GM19239 (cell line): ENCODE measurements around the gene FRG1.
"Not testable (repeated sequence)": the region's sequence is repeated elsewhere in the genome, so short reads cannot be mapped to it uniquely, and the experiment has no call there.

Experiments
- DNase-seq: peaks from one replicate; pipeline ENCODE4 v3.0.0; 2011; ENCODE audit warnings: low spot score; ENCODE audit not compliant: insufficient read length
- FAIRE-seq: peaks from 2 replicates; lab custom pipeline; 2011; peaks lifted over from hg19 to GRCh38; lab: Jason Lieb, UNC

The FRG1 gene

DNA sequence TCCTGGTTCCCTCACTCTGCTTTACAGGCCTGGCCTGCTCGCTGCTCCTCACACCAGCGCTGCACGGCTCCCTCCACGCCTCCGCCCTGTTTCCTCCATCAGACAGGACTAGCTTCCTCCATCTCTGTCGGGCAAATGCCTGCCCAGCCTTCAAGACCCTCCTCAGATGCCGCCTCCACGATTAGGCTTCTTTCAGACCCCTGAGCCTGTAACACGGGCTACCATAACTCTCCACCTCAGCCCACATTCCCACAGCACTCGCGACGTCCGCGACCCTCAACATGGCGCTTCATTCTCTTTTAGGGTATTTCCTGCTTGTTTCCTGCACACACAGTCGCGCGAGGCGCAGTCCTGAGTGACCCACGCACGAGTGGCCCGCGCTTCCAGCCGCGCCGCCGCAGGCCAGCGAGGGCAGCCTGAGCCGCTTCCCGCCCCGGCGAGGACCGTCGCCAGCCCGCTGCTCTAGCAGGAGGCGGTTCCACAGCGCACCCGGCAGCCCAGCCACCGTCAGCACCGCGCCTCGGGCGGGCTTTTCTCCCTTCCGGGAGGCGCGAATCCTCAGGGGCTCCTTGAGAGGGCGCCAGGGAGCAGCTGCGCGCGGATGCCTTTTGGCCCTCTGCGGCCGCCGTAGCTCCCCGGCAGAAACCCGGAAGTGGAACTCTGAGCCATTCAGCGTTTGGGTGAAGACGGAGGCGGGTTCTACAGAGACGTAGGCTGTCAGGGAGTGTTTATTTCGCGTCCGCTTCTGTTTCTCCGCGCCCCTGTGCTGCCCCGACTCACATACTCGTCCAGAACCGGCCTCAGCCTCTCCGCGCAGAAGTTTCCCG is at the start of gene FRG1:
Gene FRG1, plus strand, starts transcription at position 695 of the 827 bp plus-strand sequence. CDS start 138 bp downstream, outside the sequence.
- FAIRE-seq = no peak
- peak; percentile 70 for DNase-seq

DNA sequence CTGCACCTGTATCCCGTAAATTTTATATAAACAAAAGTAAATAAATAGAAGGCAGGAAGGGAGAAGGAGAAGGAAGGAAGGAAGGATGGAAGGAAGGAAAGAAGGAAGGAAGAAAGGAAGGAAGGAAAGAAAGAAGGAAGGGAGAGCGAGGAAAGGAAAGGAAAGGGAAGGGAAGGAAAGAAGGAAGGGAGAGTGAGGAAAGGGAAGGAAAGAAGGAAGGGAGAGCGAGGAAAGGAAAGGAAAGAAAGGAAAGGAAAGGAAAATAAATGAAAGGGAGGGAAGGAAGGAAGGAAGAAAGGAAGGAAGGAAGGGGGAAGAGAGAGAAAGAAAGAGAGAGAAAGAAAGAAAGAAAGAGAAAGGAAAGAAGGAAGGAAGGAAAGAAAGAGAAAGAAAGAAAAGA is 43.0 kb upstream of the FRG1 start:
- no peak for DNase-seq
- FAIRE-seq = no peak

DNA sequence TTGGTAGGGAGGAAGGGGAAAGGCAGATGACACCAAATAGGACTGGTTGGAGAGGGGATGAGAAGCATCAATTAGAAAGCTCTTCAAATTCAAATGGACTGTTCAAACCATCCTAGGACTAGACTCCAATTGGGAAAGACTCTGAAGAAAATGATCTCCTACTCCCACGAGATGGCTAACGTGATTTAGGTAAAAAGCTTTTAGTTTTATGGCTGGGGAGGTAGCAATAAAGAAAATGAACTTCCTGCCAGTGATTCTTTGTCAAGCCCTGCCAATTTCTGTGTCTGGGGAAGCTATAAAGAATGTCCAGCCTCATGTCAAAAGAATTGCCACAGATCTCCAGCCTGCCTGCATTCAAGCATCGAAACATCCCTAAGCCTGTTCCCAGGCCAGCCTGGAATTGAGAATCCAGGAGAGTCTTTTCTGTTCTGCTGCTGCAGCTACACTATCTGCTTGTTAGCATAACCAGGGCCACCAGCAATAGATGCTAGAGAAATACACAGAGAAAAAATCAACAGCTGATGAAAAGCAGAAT is 41.1 kb upstream of the FRG1 start:
- FAIRE-seq, DNase-seq: not testable (repeated sequence)

DNA sequence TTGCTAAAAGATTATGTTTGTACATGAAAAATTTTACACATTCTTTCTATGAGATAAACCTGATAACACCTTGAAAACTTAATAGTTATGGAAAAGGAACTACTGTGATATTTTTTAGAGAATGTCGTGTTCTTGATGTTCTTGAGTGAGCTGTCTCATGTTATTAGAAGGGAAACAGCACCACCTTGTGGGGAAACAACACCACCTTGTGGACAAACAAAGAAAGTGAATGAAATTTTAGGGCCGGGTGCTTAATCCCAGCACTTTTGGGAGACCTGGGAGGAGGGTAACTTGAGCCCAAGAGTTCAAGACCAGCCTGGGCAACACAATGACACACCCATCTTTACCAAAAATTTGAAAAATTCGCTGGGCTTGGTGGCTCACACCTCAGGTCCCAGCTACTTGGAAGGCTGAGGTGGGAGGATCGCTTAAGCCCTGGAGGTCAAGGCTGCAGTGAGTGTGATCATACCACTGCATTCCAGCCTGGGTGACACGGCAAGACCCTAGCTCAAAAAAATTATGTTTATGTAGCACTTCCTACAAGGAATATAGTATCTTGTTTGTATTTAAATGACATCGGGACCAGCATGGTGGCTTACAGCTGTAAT is 36.1 kb upstream of the FRG1 start:
- not testable (repeated sequence) for FAIRE-seq, DNase-seq

DNA sequence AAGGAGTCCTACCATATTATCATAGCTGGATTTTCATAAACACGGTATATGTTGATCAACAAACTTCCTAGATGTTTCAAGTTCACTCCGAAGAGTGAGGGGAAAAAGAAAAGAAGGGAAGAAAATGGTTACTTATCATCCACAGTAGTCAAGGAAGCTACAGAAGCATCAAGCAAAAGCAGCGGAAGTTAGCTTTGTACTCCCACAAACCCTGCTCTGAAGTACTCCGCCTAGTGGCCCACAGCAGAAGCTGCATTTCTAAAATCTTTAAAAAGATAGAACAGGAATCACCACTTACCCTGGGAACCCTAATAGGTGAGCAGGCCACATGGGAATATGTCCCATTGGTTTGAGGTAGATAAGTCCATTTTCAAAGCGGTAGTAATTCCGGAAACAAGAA is 28.5 kb upstream of the FRG1 start:
- no peak for FAIRE-seq
- no peak for DNase-seq

DNA sequence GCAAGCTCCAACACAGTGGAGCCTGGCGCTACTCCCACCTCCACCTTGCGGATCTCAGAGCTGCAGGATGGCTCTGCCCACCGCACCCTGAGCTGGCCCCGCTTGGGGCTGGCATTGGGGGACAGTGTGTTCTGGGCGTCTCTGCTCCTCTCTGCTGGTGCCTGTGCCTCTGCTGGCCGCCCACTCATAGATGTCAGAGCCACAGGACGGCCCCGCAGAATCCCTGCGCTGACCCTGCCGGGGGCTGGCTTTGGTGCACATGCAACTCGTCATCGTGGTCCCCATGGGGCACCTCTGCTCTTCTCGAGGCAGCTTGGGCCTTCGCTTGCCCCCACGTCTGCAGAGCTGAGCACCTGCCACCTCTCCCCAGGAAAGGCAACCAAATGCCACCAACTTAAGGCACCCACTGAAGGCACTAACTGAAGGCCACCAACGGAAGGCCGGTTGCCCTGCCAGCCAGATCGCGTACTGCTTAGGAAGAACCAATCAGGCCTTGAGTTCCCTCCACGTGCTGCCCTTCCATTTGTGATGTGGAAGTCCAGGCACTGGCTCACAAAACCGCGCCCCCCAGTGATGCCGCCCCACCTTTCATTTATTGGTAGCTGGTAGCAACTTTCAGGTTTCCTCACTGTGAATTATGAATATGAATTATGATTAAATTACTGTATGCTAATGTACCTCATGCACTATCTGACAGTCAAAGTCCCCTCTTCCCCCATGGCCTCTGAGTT is 23.3 kb upstream of the FRG1 start:
- DNase-seq (no peak), FAIRE-seq (no peak)

DNA sequence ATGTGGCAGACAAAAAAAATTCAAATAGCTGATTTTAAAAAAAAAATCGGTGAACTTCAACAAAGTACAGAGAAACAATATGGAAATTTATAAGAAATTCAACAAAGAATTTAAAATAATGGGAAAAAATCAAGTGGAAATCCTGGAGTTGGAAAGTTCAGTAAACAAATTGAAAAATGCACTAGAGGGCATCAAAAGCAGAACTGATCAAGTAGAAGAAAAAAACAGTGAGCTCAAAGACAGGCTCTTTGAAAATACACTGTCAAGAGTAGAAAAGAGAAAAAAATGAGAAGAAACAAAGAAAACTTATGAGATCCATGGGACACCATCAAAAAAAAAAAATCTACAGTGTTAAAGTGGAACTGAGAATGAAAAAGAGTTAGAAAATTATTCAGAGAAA is 19.6 kb upstream of the FRG1 start:
- FAIRE-seq (no peak), DNase-seq (no peak)

DNA sequence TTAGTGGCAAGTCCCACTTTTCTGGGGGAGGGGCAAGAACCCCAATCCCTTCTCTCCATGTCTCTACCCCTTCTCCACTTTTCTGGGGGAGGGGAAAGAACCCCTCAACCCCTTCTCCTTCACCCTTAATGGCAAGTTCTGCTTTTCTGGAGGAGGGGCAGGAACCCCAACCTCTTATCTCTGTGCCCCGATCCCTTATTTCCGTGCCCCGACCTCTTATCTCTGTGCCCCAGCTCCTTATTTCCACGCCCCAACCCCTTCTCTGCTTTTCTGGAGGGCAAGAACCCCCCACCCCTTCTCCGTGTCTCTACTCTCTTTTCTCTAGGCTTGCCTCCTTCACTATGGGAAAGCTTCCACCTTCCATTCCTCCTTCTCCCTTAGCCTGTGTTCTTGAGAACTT is 13.9 kb upstream of the FRG1 start:
- not testable (repeated sequence) for FAIRE-seq, DNase-seq

DNA sequence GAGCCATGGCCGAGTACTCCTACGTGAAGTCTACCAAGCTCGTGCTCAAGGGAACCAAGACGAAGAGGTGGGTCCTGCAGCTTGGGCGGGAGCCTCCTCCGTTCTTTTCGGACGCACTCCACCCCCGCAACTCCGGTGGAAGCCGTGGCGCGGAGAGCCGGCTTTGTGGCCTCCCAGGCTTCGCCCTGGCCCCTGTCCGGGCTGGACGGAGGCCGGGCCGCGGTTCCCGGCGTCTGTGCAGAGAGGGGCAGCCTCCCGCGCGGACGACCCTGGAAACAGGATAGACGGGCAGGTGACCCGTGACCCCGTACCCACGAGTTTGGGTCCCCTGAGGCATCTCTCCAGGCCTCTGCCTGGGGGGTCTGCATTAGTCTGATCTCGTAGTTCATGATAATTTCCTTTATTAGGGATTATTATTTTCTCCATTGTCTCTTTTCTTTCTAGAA is 356 bp downstream of the FRG1 start:
- DNase-seq = no peak

DNA sequence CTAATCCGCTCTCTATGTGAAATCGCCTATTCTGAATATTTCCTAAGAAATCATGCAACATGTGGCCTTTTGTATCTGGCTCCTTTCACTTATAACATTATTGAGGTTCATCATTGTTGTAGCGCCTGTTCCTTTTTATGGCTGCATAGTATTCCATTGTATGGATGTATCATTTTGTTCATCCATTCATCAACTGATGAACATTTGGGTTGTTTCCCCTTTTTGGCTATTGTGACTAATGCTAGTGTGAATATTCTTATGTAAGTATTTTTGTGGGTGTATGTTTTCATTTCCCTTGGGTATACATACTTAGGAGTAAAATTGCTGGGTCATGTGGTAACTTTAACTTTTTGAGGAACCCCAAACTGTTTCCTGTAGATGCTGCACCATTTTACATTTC is 1.7 kb downstream of the FRG1 start:
- DNase-seq, FAIRE-seq: not testable (repeated sequence)

More for the DNA sequence above, 356 bp downstream of the FRG1 start:
- FAIRE-seq = no peak

DNA sequence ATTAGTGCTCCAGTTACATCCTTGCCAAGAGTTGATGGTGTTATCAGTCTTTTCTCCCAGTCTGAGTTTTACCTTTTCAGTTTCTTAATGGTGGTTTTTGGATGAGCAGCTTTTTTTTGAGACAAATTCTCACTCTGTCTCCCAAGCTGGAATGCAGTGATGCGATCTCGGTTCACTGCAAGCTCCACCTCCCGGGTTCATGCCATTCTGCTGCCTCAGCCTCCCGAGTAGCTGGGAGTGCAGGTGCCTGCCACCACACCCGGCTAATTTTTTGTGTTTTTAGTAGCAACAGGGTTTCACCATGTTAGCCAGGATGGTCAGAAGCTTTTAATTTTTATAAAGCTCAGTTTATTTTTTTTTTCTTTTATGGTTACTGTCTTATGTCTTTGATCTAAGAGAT is 3.4 kb downstream of the FRG1 start:
- DNase-seq, FAIRE-seq: not testable (repeated sequence)

DNA sequence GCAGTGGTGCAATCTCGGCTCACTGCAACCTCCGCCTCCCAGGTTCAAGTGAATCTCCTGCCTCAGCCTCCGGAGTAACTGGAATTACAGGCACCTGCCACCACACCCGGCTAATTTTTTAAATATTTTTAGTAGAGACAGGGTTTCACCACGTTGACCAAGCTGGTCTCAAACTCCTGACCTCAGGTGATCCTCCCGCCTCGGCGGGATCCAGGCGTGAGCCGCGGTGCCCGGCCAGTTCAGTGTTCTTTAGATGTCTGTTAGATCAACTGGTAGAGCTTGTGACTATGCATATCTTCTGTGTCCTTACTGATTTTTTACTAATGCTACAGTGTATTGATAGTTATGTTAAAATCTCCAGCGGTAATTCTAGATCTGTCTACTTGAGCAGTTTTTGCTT is 6.2 kb downstream of the FRG1 start:
- DNase-seq, FAIRE-seq: not testable (repeated sequence)

DNA sequence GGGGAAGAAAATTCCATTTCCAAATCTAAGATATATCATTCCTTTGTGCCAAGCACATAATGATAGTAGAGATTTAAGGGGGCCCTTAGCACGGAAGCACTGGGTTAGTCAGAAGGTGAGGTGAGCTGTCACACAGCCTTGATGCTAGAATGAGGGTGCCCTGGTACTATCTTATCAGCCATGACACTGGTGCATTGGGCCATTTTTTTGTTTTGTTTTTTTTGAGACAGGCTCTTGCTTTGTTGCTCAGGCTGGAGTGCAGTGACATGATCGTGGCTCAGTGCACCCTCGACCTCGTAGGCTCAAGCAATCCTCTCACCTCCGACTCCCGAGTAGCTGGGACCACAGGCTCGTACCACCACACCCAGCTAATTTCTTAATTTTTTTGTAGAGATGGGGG is 7.8 kb downstream of the FRG1 start:
- not testable (repeated sequence) for DNase-seq, FAIRE-seq

DNA sequence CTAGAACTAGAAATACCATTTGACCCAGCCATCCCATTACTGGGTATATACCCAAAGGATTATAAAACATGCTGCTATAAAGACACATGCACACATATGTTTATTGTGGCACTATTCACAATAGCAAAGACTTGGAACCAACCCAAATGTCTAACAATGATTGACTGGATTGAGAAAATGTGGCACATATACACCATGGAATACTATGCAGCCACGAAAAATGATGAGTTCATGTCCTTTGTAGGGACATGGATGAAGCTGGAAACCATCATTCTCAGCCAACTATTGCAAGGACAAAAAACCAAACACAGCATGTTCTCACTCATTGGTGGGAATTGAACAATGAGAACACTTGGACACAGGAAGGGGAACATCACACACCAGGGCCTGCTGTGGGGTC is 28.6 kb downstream of the FRG1 start:
- not testable (repeated sequence) for FAIRE-seq, DNase-seq

DNA sequence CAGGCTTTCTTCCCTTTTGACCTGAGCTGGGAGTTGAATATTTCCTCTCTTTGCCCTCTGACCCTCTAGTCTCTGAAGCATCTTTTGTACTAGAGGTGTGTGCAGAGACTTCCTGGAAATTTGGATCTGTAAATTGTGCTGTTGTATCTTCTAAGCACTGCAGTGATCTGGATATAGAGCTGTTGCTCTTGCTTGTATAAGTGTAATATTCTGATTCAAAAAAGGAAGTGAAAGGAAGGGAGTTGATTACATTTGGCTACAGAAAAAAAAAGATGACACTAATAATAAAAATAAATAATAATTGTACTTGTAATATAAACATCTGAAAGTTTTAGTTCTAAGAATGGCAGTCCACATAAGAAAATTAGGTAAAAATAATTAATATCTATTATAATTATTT is 33.0 kb downstream of the FRG1 start:
- FAIRE-seq (no peak), DNase-seq (no peak)

DNA sequence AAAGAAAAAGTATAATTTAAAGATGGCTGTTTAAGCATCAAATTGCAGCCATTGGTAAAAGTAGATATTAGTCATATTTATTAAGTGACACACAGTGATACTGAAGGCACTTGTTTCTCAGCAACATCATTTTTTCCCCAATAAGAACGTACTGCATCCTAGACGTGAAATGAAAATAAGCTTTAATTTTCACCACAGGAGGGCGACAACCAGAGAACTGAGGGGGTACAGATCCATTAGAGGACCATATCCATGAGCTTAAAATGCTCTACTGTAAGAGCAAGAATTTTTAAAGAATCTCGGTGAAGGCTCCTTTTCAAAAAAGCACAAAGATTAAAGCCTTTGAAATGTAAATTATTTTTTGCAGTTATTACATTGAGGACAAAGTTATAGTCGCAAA is 33.4 kb downstream of the FRG1 start:
- DNase-seq = no peak
- FAIRE-seq = no peak

DNA sequence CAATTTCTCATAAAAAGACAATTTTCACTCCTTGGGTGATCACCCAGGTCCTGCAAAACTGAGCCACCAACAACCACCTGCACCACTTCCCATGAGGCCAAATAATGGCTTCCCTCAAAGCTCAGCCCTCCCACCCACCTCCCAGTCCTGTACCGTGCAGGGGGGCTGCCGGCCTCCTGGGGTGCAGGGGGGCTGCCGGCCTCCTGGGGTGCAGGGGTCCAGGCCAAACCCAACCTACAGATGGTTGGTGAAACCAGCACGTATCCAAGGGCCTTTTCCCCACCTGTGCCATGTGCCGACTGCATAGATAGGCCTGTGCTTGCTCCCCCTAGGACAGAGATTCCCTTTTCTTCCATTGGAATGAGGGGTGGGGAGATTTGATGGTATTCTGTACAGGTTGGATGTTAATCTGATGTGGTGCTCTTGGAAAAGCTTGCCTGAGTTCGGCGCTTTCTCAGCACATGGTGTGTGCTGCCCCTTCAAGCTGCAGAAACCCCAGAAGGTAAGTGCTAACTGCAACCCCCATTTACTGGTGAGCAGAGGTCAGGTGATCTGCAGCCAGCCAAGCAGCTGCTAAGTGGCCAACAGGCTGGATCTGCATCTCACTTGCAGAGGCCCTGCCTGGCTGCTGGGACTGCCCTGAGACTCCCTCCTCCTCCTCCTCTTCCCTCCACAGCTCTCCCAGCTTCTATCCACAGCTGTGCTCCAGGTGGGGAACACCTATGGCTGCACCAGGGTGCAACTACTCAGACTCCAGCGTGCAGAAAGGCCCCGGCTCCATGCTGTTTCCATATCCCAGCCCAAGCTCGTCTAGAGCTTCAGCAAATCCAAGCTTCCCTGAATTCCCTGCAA is 38.8 kb downstream of the FRG1 start:
- DNase-seq (no peak), FAIRE-seq (no peak)

DNA sequence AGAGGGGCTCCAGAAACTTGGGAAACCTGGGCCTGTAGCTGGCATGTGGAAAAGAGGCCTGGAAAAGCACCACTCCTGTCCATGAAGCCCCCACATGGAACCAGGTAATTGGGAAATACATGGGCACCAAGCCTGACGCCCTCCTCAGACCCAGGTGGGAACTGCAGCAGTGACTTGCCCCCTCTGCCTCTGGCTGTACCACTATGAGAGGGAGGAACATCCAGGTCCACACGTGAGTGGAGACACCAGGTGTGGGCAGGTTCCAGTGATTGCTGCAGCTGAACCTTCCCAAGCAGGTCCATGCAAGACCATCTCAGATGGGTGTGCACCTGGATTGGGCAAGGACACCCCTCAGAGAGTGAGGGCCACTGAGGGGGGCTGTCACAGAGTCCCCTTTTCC is 39.6 kb downstream of the FRG1 start:
- not testable (repeated sequence) for DNase-seq, FAIRE-seq

DNA sequence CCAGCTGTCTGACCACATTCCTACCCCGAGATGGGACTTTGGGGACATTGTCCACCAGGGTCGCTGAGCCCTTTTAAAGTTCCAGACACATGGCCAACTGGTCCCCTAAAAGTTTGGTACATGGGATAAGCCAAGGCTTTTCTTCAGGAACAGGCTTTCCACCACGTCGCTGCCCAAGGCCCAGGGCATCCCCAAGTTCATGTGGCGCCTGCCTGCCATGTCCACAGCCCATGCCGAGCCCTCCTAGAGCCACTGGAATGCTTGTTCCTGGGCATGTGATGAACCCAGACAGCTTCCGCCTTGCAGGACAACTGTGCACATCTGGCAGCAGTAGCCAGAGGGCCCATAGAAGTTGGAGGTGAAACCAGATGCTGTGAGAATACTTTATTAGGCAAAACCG is 41.3 kb downstream of the FRG1 start:
- FAIRE-seq = no peak
- DNase-seq = no peak
